GM23248 (cell line): ENCODE results near the gene ZBED5.

Experiments
- EZH2 ChIP-seq: fragments of 200-600 bp; sonication (generic); IDR thresholded peaks from 2 replicates; pipeline ENCODE4 v1.6.1; 2018; ENCODE audit warnings: antibody characterized with exemption, mild to moderate bottlenecking; ENCODE audit not compliant: insufficient read depth, poor library complexity, severe bottlenecking
- EZH2phosphoT487 ChIP-seq: fragments of 200-600 bp; sonication (generic); IDR thresholded peaks from 2 replicates; pipeline ENCODE4 v1.6.1; 2018; ENCODE audit warnings: antibody characterized with exemption, moderate library complexity, mild to moderate bottlenecking, low read depth; ENCODE audit not compliant: insufficient read depth

DNA sequence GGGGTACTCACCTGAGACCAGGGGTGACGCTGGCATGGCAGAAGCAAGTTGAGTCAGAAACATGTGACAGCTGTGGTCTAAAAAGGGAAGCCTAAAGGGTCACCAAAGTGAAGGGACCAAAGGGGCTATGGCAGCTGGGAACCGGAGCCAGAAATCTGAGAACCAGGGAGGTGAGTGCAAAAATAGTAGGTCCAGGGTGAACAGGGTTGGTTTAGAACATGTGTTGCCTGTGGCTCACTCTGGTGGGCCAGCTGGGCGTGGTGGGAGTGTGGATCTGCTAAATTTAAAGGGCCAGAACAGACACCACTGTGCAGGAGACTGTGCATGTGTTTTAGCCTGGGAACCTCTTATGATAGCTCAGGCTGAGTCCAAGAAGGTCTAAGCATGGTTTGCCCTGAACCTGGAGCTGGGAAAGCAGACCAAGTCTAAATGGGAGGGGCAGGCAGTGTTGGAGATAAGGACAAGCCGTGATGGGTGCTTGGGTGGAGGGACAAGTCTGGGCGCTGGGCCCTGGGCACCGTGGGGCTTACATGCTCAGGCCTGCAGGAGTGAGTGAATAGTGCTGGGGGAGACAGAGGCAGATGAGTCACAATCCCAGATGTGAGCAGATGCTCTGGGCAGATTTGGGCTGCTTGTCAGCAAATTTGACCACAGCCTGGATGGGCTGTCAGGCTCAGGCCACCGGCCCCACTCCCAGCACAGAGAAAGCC is 41.4 kb upstream of the ZBED5 start:
- TF ChIP-seq EZH2phosphoT487 (no peak), EZH2 (no peak)
